SIG-M5 (cell line): ENCODE data around the gene RHOBTB3.

Experiments used
- DNase-seq: peaks from one replicate; lab custom pipeline; 2025; lab: John Stamatoyannopoulos, UW

RHOBTB3 gene

GRCh38 chr5:95731571-95732554 lies 727 bp downstream of the RHOBTB3 start:
- no peak for DNase-seq

- DNase-seq: no peak
Observed at GRCh38 chr5:95733107-95733665, 2.0 kb downstream of the RHOBTB3 start.

GRCh38 chr5:95734187-95734586 lies 3.1 kb downstream of the RHOBTB3 start:
- DNase-seq: no peak

- DNase-seq: no peak
Observed at GRCh38 chr5:95734906-95735305, 3.8 kb downstream of the RHOBTB3 start.

- DNase-seq: no peak
Observed at GRCh38 chr5:95735406-95735805, 4.3 kb downstream of the RHOBTB3 start.

GRCh38 chr5:95738072-95738471 lies 6.9 kb downstream of the RHOBTB3 start:
- DNase-seq: no peak

GRCh38 chr5:95738834-95739233 lies 7.7 kb downstream of the RHOBTB3 start:
- DNase-seq: no peak

- DNase-seq: no peak
Observed at GRCh38 chr5:95739857-95740256, 8.7 kb downstream of the RHOBTB3 start.

- DNase-seq: no peak
Observed at GRCh38 chr5:95741458-95741857, 10.3 kb downstream of the RHOBTB3 start.

GRCh38 chr5:95743232-95743631 lies 12.1 kb downstream of the RHOBTB3 start:
- no peak for DNase-seq

- DNase-seq: no peak
Observed at GRCh38 chr5:95743877-95744276, 12.7 kb downstream of the RHOBTB3 start.

- no peak for DNase-seq
Observed at GRCh38 chr5:95746194-95746593, 15.1 kb downstream of the RHOBTB3 start.

- DNase-seq: no peak
Observed at GRCh38 chr5:95746722-95747679, 15.9 kb downstream of the RHOBTB3 start.

- DNase-seq: no peak
Observed at GRCh38 chr5:95748133-95748532, 17.0 kb downstream of the RHOBTB3 start.

- no peak for DNase-seq
Observed at GRCh38 chr5:95754545-95754944, 23.4 kb downstream of the RHOBTB3 start.

- DNase-seq: no peak
Observed at GRCh38 chr5:95759005-95759404, 27.9 kb downstream of the RHOBTB3 start.

- no peak for DNase-seq
Observed at GRCh38 chr5:95759634-95760033, 28.5 kb downstream of the RHOBTB3 start.

- peak; percentile 66 for DNase-seq
Observed at GRCh38 chr5:95760273-95761191, 29.4 kb downstream of the RHOBTB3 start.

GRCh38 chr5:95761771-95762651 lies 30.9 kb downstream of the RHOBTB3 start:
- no peak for DNase-seq

GRCh38 chr5:95762652-95763041 lies 31.5 kb downstream of the RHOBTB3 start:
- no peak for DNase-seq
